H1 (cell line): ENCODE measurements around the gene NR1H3. TPM values are rescaled to one million over a fixed set of nuclear protein-coding genes. Genes with fewer than 3 reads are reported as not detected.

Source experiments
- CTCF ChIA-PET: fragments of 300-600 bp; sonication (Branson Sonifier 250); formaldehyde crosslinking; loops from one replicate; lab custom pipeline; 2021; ENCODE audit not compliant: partially characterized antibody; lab: Charles Lee
- POLR2A ChIA-PET: fragments of 300-600 bp; sonication (Branson Sonifier 250); formaldehyde crosslinking; loops from one replicate; lab custom pipeline; 2021; ENCODE audit warnings: inconsistent platforms; ENCODE audit not compliant: partially characterized antibody; lab: Charles Lee
- DNase-seq, 2 experiments: peaks; one replicate each; pipeline versions ENCODE4 v3.0.0 to v3.0.0-alpha.2; 2010 to 2022; ENCODE audit warnings: low spot score in 2 of 2, low read depth in 1 of 2, mixed read lengths in 1 of 2
- FAIRE-seq: peaks from 2 replicates; lab custom pipeline; 2011; peaks lifted over from hg19 to GRCh38; lab: Jason Lieb, UNC
- H2AFZ ChIP-seq: 2 replicates; pipeline ENCODE4 v1.8.1; 2012; ENCODE audit warnings: low read length, inconsistent platforms
- H2AK5ac ChIP-seq: 2 replicates; pipeline ENCODE4 v1.6.1; 2013; ENCODE audit warnings: low read depth, low read length
- H2BK120ac ChIP-seq: replicated peaks from 2 replicates; pipeline ENCODE3; 2013; ENCODE audit warnings: low read depth, low read length, inconsistent platforms
- H2BK12ac ChIP-seq: 2 replicates; pipeline ENCODE4 v1.6.1; 2013; ENCODE audit warnings: low read depth, low read length
- H2BK15ac ChIP-seq: 2 replicates; pipeline ENCODE4 v1.6.1; 2013; ENCODE audit warnings: low read length
- H2BK20ac ChIP-seq: 2 replicates; pipeline ENCODE4 v1.6.1; 2013; ENCODE audit warnings: low read length
- H2BK5ac ChIP-seq: 2 replicates; pipeline ENCODE4 v1.6.1; 2013; ENCODE audit warnings: low read depth, low read length
- H3K14ac ChIP-seq: 2 replicates; pipeline ENCODE4 v1.6.1; 2013; ENCODE audit warnings: inconsistent platforms; ENCODE audit not compliant: insufficient read length
- H3K18ac ChIP-seq: 2 replicates; pipeline ENCODE4 v1.6.1; 2013; ENCODE audit warnings: low read length; ENCODE audit errors: extremely low read depth
- H3K23ac ChIP-seq: 2 replicates; pipeline ENCODE4 v1.6.1; 2013; ENCODE audit warnings: inconsistent platforms; ENCODE audit not compliant: insufficient read length
- H3K23me2 ChIP-seq: 2 replicates; pipeline ENCODE4 v1.6.1; 2013; ENCODE audit warnings: low read depth, low read length
- H3K27ac ChIP-seq: 2 replicates; pipeline ENCODE4 v1.6.1; 2011; ENCODE audit warnings: low read depth, low read length, inconsistent platforms
- H3K27me3 ChIP-seq, 4 experiments: replicated peaks in 1 of 4; 1 replicate in 1 of 4; 2 replicates in 3 of 4; pipeline versions ENCODE4 v1.6.1 to v1.8.1; 2011 to 2013; ENCODE audit warnings: low read length in 3 of 4, mild to moderate bottlenecking in 3 of 4, inconsistent platforms in 2 of 4, mixed read lengths in 2 of 4, moderate library complexity in 1 of 4; ENCODE audit not compliant: control insufficient read depth in 3 of 4, insufficient read depth in 3 of 4; ENCODE audit errors: extremely low read depth in 1 of 4
- H3K36me3 ChIP-seq, 4 experiments: 2 replicates each; pipeline versions ENCODE4 v1.6.1 to v1.8.1; 2011 to 2013; ENCODE audit warnings: mild to moderate bottlenecking in 4 of 4, low read length in 3 of 4, moderate library complexity in 2 of 4, control low read depth in 1 of 4, inconsistent platforms in 1 of 4; ENCODE audit not compliant: insufficient read depth in 4 of 4, control insufficient read depth in 2 of 4
- H3K4ac ChIP-seq: replicated peaks from 2 replicates; pipeline ENCODE3; 2013; ENCODE audit warnings: low read length, low read depth, mixed read lengths, inconsistent platforms; ENCODE audit not compliant: insufficient read length
- H3K4me1 ChIP-seq, 4 experiments: replicated peaks in 1 of 4; 1 replicate in 1 of 4; 2 replicates in 3 of 4; pipeline versions ENCODE4 v1.6.1 to v1.8.1; 2011 to 2013; ENCODE audit warnings: low read length in 3 of 4, inconsistent platforms in 2 of 4, mixed read lengths in 1 of 4; ENCODE audit not compliant: insufficient read depth in 4 of 4, control insufficient read depth in 3 of 4
- H3K4me2 ChIP-seq, 2 experiments: 2 replicates each; pipeline versions ENCODE4 v1.6.1 to v1.8.1; 2011 to 2013; ENCODE audit warnings: low read depth in 2 of 2, low read length in 2 of 2, control low read depth in 1 of 2, inconsistent platforms in 1 of 2, mild to moderate bottlenecking in 1 of 2; ENCODE audit not compliant: insufficient read depth in 1 of 2
- H3K4me3 ChIP-seq, 4 experiments: fragments of 200-600, 300-600 bp in 1 of 4; sonication (generic), shearing (Covaris generic), sonication (Bioruptor Twin) in 1 of 4; 2 replicates each; pipeline versions ENCODE4 v1.5.1 to v1.8.1; 2011 to 2016; ENCODE audit warnings: low read length in 4 of 4, low read depth in 3 of 4, control low read depth in 2 of 4, inconsistent platforms in 2 of 4, mild to moderate bottlenecking in 2 of 4, mixed read lengths in 1 of 4, moderate library complexity in 1 of 4; ENCODE audit not compliant: insufficient read depth in 2 of 4; ENCODE audit errors: extremely low read depth in 1 of 4
- H3K56ac ChIP-seq: replicated peaks from 2 replicates; pipeline ENCODE3; 2013; ENCODE audit warnings: low read depth, mild to moderate bottlenecking, mixed read lengths, low read length, inconsistent platforms; ENCODE audit not compliant: insufficient read length
- H3K79me1 ChIP-seq: 2 replicates; pipeline ENCODE4 v1.6.1; 2013; ENCODE audit warnings: low read depth, low read length, control low read depth
- H3K79me2 ChIP-seq, 2 experiments: 2 replicates each; pipeline versions ENCODE4 v1.6.1 to v1.8.1; 2012 to 2013; ENCODE audit warnings: low read length in 2 of 2, mild to moderate bottlenecking in 2 of 2, inconsistent platforms in 1 of 2; ENCODE audit not compliant: insufficient read depth in 2 of 2, control insufficient read depth in 1 of 2
- H3K9ac ChIP-seq, 4 experiments: replicated peaks in 1 of 4; 1 replicate in 1 of 4; 2 replicates in 3 of 4; pipeline versions ENCODE4 v1.6.1 to v1.8.1; 2011 to 2013; ENCODE audit warnings: low read depth in 3 of 4, low read length in 3 of 4, control low read depth in 2 of 4, mild to moderate bottlenecking in 2 of 4, moderate library complexity in 2 of 4, inconsistent platforms in 1 of 4; ENCODE audit errors: extremely low read depth in 1 of 4
- H3K9me3 ChIP-seq, 2 experiments: 2 replicates each; pipeline versions ENCODE4 v1.6.1 to v1.8.1; 2012 to 2013; ENCODE audit warnings: mild to moderate bottlenecking in 2 of 2, moderate library complexity in 2 of 2, control low read depth in 1 of 2, inconsistent platforms in 1 of 2, low read depth in 1 of 2, low read length in 1 of 2, mixed read lengths in 1 of 2; ENCODE audit not compliant: insufficient read depth in 2 of 2
- H4K20me1 ChIP-seq, 2 experiments: replicated peaks in 1 of 2; 2 replicates each; pipeline versions ENCODE3 to v1.8.1; 2011 to 2013; ENCODE audit warnings: inconsistent platforms in 2 of 2, low read length in 2 of 2, mild to moderate bottlenecking in 1 of 2; ENCODE audit not compliant: insufficient read depth in 2 of 2, control insufficient read depth in 1 of 2
- H4K5ac ChIP-seq: 2 replicates; pipeline ENCODE4 v1.6.1; 2013; ENCODE audit warnings: low read length, low read depth, mixed read lengths, inconsistent platforms; ENCODE audit not compliant: insufficient read length
- H4K8ac ChIP-seq: 2 replicates; pipeline ENCODE4 v1.8.0; 2013; ENCODE audit warnings: mild to moderate bottlenecking, moderate library complexity, low read length, inconsistent platforms; ENCODE audit not compliant: insufficient read depth; ENCODE audit errors: extremely low read depth
- H4K91ac ChIP-seq: replicated peaks from 2 replicates; pipeline ENCODE3; 2013; ENCODE audit warnings: low read length, mixed read lengths, inconsistent platforms; ENCODE audit not compliant: insufficient read length
- GTF2F1 ChIP-seq: IDR thresholded peaks from 2 replicates; pipeline ENCODE4 v1.6.1; 2012; ENCODE audit warnings: low read depth, low read length, improper control_type of control experiment, borderline replicate concordance
- PHF8 ChIP-seq: fragments of 200-600 bp; sonication (generic); conservative IDR thresholded peaks from 2 replicates; pipeline ENCODE4 v1.7.1; 2012; ENCODE audit warnings: low read depth, mild to moderate bottlenecking, inconsistent platforms, low read length, moderate library complexity
- SRF ChIP-seq: IDR thresholded peaks from 2 replicates; pipeline ENCODE4 v1.6.1; 2011; ENCODE audit warnings: mild to moderate bottlenecking, low read depth, low read length, moderate library complexity
- TEAD4 ChIP-seq: IDR thresholded peaks from 2 replicates; pipeline ENCODE4 v1.6.1; 2012; ENCODE audit warnings: low read depth, low read length, inconsistent platforms, mixed read lengths
- WGBS, 2 experiments: shearing (Covaris generic) in 1 of 2; methylation state at CpG; one replicate each; pipeline versions ENCODE4 v1.1.6 to v1.1.7; 2013 to 2015; ENCODE audit warnings: low lambda C conversion rate in 2 of 2, mixed read lengths in 2 of 2, inconsistent platforms in 1 of 2, low coverage in 1 of 2, missing lambda C conversion rate in 1 of 2; ENCODE audit not compliant: insufficient replicate concordance in 2 of 2, insufficient coverage in 1 of 2, insufficient read length in 1 of 2; ENCODE audit errors: extremely low coverage in 1 of 2, missing lambda C conversion rate in 1 of 2; 5-methylcytosine and 5-hydroxymethylcytosine counted together
- polyA plus RNA-seq, 7 experiments: library from polyadenylated mRNA; depleted of rRNA in 3 of 7; stranded (reverse) in 5 of 7; unstranded in 2 of 7; fragments of >200 nt in 5 of 7; fragments of 200-250 nt in 2 of 7; gene quantifications; 1 replicate in 5 of 7; 2 replicates in 1 of 7; 4 replicates in 1 of 7; pipeline versions ENCODE4 v1.2.1 to v1.2.3, GENCODE V29; 2011 to 2013; ENCODE audit warnings: missing spikeins in 2 of 7, mixed read lengths in 2 of 7
- total RNA-seq: library from RNA; stranded (reverse); fragmentation: NEBNext Ultra II Directional; extraction: Animal tissue kit (Norgen Biotek cat#: 25700); gene quantifications from 2 replicates; pipeline ENCODE4 v1.2.1, GENCODE V29; 2021

Gene NR1H3
- total and polyA plus RNA-seq, 2 of the 8 experiments (the other 6 are each of a cell fraction or from before 2014, with no cell fraction given): 19.9 to 42.1 TPM

- POLR2A ChIA-PET: interaction anchor here (1.4 to 4.1 kb wide), 2 partner anchors 21 to 508 kb away, joined by 3 to 23 read pairs; partner anchors contain the start of genes ARHGAP1, PACSIN3 and ZNF408
- Histone ChIP-seq H2AFZ (no peak overlapping the region), H3K23ac (no peak overlapping the region), H4K8ac (no peak overlapping the region), H4K91ac (no peak overlapping the region), H3K4me3 (no peak overlapping the region), H3K14ac (no peak overlapping the region), H2BK15ac (0 out of 2 replicates have a peak overlapping the region, but pooled peaks have one; percentile 61), H3K36me3 (no peaks in the 10 kb centered on the region), H3K27ac (no peak overlapping the region), H2BK5ac (no peak overlapping the region), H3K4me1 (peaks cover 2 to 7% (median 5%) of the 10 kb centered on the region in 4 experiments; a peak in 6 of 7 replicates), H3K18ac (no peak overlapping the region), H3K4me2 (no peak overlapping the region), H2BK120ac (no peak overlapping the region), H4K5ac (no peak overlapping the region), H3K9me3 (no peaks in the 10 kb centered on the region), H2BK20ac (peak overlapping the region; percentile 61; the same call in 1 of the 2 replicates), H3K79me2 (no peaks in the 10 kb centered on the region), H3K23me2 (no peaks in the 10 kb centered on the region), H3K27me3 (no peaks in the 10 kb centered on the region), H4K20me1 (no peaks in the 10 kb centered on the region), H3K4ac (no peak overlapping the region), H3K79me1 (no peaks in the 10 kb centered on the region), H2AK5ac (peak overlapping the region; percentile 26; the same call in 1 of the 2 replicates), H3K9ac (no peak overlapping the region; a peak in 1 of 7 replicates), H2BK12ac (no peak overlapping the region), H3K56ac (no peak overlapping the region)
- CTCF ChIA-PET: interaction anchor here (1.0 to 21.5 kb wide), 4 partner anchors 15 to 51 kb away, joined by 3 to 247 read pairs (median 4); partner anchors contain the start of genes ARFGAP2 and PACSIN3
- WGBS, 2 experiments: 95% methylated on average over 5 of the region's 5 CpGs; no CpG with 5 or more reads in 1 of the 2 experiments
- DNase-seq (no peak), FAIRE-seq (no peak)
- TF ChIP-seq SRF: no peak
- no peak for TF ChIP-seq PHF8
- no peak for TF ChIP-seq GTF2F1
- TF ChIP-seq TEAD4: no peak
These were observed 49.2 kb upstream of the NR1H3 start for GRCh38 chr11:47208628-47209027.
